HEK293T (cell line): ENCODE measurements around the gene MYL5.
A peak's percentile ranks its signal among the peaks of the same experiment; 100 is the strongest.

Source experiments
- CTCF ChIA-PET: fragments of 350-600 bp; formaldehyde crosslinking; extraction: SDS; loops from one replicate; lab custom pipeline; 2021; ENCODE audit warnings: antibody characterized with exemption, inconsistent platforms; lab: Yijun Ruan, JAX
- POLR2A ChIA-PET: fragments of 350-600 bp; formaldehyde crosslinking; extraction: SDS; loops from one replicate; lab custom pipeline; 2020; ENCODE audit warnings: antibody characterized with exemption, inconsistent platforms; lab: Yijun Ruan, JAX
- DNase-seq: peaks from one replicate; pipeline ENCODE4 v3.0.0; 2012; ENCODE audit warnings: mixed read lengths; ENCODE audit errors: extremely low spot score
- ARNT ChIP-seq: fragments of 450-650 bp; IDR thresholded peaks from 2 replicates; pipeline ENCODE4 v1.6.1; 2017; ENCODE audit warnings: mild to moderate bottlenecking
- BHLHE40 ChIP-seq: fragments of 450-650 bp; IDR thresholded peaks from 2 replicates; pipeline ENCODE4 v1.6.1; 2016; ENCODE audit warnings: mild to moderate bottlenecking, moderate library complexity, borderline replicate concordance
- CTBP1 ChIP-seq: fragments of 450-650 bp; IDR thresholded peaks from 2 replicates; pipeline ENCODE4 v1.6.1; 2016; ENCODE audit warnings: borderline replicate concordance
- ELF4 ChIP-seq: fragments of 450-650 bp; IDR thresholded peaks from 2 replicates; pipeline ENCODE4 v1.6.1; 2017; ENCODE audit warnings: antibody characterized with exemption
- FOXA1 ChIP-seq: fragments of 450-650 bp; IDR thresholded peaks from 2 replicates; pipeline ENCODE4 v1.6.1; 2016; ENCODE audit warnings: mild to moderate bottlenecking
- FOXK2 ChIP-seq: fragments of 450-650 bp; IDR thresholded peaks from 2 replicates; pipeline ENCODE4 v1.6.1; 2016; ENCODE audit warnings: mild to moderate bottlenecking
- FOXM1 ChIP-seq: fragments of 450-650 bp; IDR thresholded peaks from 2 replicates; pipeline ENCODE4 v1.6.1; 2017; ENCODE audit warnings: mild to moderate bottlenecking, borderline replicate concordance
- HDGF ChIP-seq: fragments of 450-650 bp; IDR thresholded peaks from 2 replicates; pipeline ENCODE4 v1.6.1; 2017; ENCODE audit warnings: antibody characterized with exemption, borderline replicate concordance
- L3MBTL2 ChIP-seq: fragments of 450-650 bp; conservative IDR thresholded peaks from 2 replicates; pipeline ENCODE4 v1.6.1; 2016; ENCODE audit warnings: mild to moderate bottlenecking
- LEF1 ChIP-seq: fragments of 450-650 bp; IDR thresholded peaks from 2 replicates; pipeline ENCODE4 v1.6.1; 2017; ENCODE audit warnings: mild to moderate bottlenecking, borderline replicate concordance
- NFRKB ChIP-seq: fragments of 450-650 bp; IDR thresholded peaks from 2 replicates; pipeline ENCODE4 v1.6.1; 2016; ENCODE audit warnings: mild to moderate bottlenecking, moderate library complexity
- SP1 ChIP-seq: fragments of 450-650 bp; IDR thresholded peaks from 2 replicates; pipeline ENCODE4 v1.6.1; 2017
- SUZ12 ChIP-seq: fragments of 450-650 bp; IDR thresholded peaks from 2 replicates; pipeline ENCODE4 v1.6.1; 2016; ENCODE audit warnings: mild to moderate bottlenecking
- TARDBP ChIP-seq: fragments of 450-650 bp; IDR thresholded peaks from 2 replicates; pipeline ENCODE4 v1.6.1; 2016
- ZNF384 ChIP-seq: fragments of 450-650 bp; IDR thresholded peaks from 2 replicates; pipeline ENCODE4 v1.6.1; 2016
- TF ChIP-seq, protein P1 (sequence below): fragments of 450-650 bp; IDR thresholded peaks from 2 replicates; pipeline ENCODE4 v1.6.1; 2016

MYL5 gene

DNA sequence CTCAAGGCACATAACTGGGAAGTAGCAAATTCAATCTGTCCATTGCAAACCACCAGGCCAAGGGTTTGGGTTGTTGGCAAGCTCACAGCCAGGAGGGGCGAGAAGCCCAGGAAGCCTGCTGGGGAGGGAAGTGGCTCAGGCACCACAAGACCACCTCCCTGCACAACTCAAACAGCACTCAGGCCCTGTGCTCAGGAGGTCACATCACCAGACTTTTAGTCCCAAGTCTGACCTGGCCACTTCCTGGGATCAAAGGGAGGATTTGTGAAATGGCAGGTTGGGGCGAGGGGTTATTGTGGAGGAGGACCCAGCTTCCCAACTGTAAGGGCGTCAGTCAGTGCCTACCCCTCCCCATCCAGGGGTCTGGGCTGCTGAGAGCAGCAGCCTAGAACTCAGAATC lies 2.6 kb upstream of the MYL5 start:
- ChIA-PET POLR2A (interaction anchor here (0.7 kb wide), 1 partner anchor 120 kb away, joined by 3 read pairs; no protein-coding TSS in a partner anchor), CTCF (no interaction called here)
- TF ChIP-seq ZNF384 (no peak), TARDBP (no peak)
- DNase-seq: no peak

DNA sequence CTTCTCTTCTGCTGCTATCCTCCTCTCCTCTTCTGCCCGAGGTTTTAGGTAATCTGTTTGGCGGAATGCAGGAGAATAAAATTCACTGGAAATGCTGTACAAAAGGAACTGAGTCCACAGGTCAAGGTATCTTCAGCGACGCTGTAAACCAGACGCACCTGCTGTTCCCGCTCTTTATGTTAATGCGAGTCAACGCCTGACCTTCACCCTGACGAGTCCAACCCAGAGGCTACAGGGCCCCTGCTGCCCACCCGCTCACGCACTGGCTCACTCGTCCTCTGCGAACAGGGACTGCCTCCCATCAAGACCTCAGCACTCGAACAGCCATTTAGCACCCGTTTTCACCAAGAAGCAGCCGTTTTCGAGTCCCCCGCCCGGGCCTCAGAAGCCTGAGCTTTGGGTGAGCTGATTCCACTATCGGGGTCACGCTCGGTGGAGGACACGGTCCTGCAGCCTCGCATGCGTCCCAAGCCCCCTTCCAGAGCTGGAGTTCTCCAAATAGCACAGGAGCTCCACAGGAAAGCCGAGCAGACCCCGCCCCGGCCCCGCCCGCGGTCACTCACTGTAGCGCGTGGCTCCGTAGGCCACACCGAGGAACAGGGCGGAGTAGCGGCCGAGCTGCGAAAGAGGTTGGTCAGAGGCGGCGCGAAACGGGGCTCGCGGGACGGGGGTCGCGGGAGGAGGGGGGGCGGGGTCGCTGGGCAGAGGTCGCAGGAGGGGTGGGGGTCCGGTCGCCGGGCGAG lies 822 bp upstream of the MYL5 start:
- peak; percentile 68 for TF ChIP-seq L3MBTL2
- TF ChIP-seq ELF4: no peak

DNA sequence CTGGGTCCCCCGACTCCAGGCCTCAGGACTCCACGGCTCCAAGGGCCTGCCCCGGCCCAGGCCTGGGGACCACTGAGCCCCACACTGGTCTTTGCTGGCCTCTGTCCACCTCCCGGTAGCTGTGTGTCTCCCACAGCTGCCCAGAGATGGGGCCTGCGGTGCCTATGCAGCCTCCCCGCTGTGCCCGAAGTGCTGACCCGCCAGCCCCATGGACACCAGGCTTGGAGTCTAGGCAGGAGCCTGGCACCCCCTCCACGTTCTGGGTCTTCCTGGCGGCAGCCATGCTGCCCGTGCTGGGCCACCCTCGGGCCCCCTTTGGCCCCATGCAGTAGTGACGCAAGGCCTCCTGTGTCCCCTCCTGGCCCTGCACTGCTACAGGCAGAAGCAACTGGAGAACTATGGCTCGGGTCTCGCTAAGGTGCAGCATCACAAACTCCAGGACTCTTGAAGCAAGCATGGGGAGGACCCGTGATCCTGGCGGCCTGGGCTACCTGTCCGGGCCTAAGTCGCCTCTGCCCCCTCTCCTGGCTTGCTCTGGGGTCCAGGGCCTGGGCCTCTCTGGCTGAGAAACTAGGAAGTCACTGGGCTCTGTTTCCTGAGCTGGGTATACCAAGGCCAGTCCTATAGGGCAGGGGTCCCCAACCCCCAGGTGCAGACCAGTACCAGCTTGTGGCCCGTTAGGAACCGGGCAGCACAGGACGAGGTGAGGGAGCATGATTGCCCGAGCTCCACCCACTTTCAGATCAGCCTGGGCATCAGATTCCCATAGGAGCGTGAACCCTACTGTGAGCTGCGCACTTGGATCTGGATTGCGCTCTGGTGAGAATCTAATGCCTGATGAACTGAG lies 917 bp downstream of the MYL5 start:
- no peak for DNase-seq
- TF ChIP-seq BHLHE40 (no peak), HDGF (0 out of 2 replicates have a peak, but pooled peaks have one; percentile 62), FOXA1 (no peak), L3MBTL2 (no peak), FOXM1 (no peak)
- ChIA-PET POLR2A (interaction anchor here (1.1 to 2.0 kb wide), 5 partner anchors 9 to 91 kb away, joined by 4 to 9 read pairs (median 4); no protein-coding TSS in a partner anchor), CTCF (interaction anchor here (1.0 kb wide), 1 partner anchor 9 kb away, joined by 5 read pairs; no protein-coding TSS in a partner anchor)

More for the DNA sequence above, 822 bp upstream of the MYL5 start:
- ChIA-PET POLR2A (interaction anchor here (0.8 to 2.0 kb wide), 6 partner anchors 11 to 270 kb away, joined by 3 to 7 read pairs (median 3); no protein-coding TSS in a partner anchor), CTCF (interaction anchor here (0.6 to 1.0 kb wide), 2 partner anchors 10 to 69 kb away, joined by 3 to 4 read pairs; no protein-coding TSS in a partner anchor)
- DNase-seq: peak; percentile 51

- no peak for DNase-seq
- CTCF ChIA-PET: interaction anchor here (1.0 kb wide), 1 partner anchor 8 kb away, joined by 5 read pairs; no protein-coding TSS in a partner anchor
- TF ChIP-seq TARDBP: no peak
- TF ChIP-seq SP1: no peak
- TF ChIP-seq ELF4: no peak
- no peak for TF ChIP-seq HDGF
- no peak for TF ChIP-seq CTBP1
- TF ChIP-seq ZNF384: no peak
- TF ChIP-seq NFRKB: no peak
- no peak for TF ChIP-seq FOXA1
- no peak for TF ChIP-seq LEF1
- TF ChIP-seq FOXM1: no peak
- no peak for TF ChIP-seq BHLHE40
- no peak for TF ChIP-seq ARNT
- no peak for TF ChIP-seq SUZ12
- POLR2A ChIA-PET: interaction anchor here (1.2 to 2.0 kb wide), 3 partner anchors 10 to 73 kb away, joined by 4 to 9 read pairs (median 4); no protein-coding TSS in a partner anchor
These were observed 1.9 kb downstream of the MYL5 start for GRCh38 chr4:675980-676870.

DNA sequence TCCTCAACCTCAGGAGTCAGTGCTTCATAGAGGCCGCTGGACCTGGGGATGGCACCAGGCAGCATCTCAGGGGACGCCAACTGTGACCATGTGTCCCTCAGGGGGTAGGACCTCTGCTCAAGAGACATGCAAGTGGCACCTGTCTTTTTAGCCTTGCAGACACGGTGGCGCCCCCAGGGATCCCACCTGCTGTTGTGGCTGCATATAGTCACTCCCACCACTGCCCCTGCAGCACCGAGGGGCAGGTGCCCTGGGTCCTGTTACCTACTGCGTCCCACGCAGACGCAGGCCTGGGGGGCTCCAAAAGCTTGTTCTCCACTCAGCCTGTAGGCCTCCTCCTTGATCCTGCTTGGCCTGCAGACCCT lies 2.5 kb downstream of the MYL5 start:
- no peak for TF ChIP-seq ARNT
- DNase-seq: no peak
- POLR2A ChIA-PET: interaction anchor here (1.5 kb wide), 1 partner anchor 10 kb away, joined by 4 read pairs; no protein-coding TSS in a partner anchor

GRCh38 chr4:677431-678293 lies 3.3 kb downstream of the MYL5 start:
- no peak for DNase-seq
- no peak for TF ChIP-seq SUZ12
- TF ChIP-seq FOXM1: no peak
- no peak for TF ChIP-seq BHLHE40
- TF ChIP-seq ARNT: no peak
- TF ChIP-seq TARDBP: peak; percentile 38; the same call in 1 of the 2 replicates
- CTCF ChIA-PET: no interaction called here
- POLR2A ChIA-PET: interaction anchor here (0.6 to 1.5 kb wide), 2 partner anchors 11 to 204 kb away, joined by 3 to 4 read pairs; no protein-coding TSS in a partner anchor

More for the DNA sequence above, 2.5 kb downstream of the MYL5 start:
- CTCF ChIA-PET: no interaction called here

DNA sequence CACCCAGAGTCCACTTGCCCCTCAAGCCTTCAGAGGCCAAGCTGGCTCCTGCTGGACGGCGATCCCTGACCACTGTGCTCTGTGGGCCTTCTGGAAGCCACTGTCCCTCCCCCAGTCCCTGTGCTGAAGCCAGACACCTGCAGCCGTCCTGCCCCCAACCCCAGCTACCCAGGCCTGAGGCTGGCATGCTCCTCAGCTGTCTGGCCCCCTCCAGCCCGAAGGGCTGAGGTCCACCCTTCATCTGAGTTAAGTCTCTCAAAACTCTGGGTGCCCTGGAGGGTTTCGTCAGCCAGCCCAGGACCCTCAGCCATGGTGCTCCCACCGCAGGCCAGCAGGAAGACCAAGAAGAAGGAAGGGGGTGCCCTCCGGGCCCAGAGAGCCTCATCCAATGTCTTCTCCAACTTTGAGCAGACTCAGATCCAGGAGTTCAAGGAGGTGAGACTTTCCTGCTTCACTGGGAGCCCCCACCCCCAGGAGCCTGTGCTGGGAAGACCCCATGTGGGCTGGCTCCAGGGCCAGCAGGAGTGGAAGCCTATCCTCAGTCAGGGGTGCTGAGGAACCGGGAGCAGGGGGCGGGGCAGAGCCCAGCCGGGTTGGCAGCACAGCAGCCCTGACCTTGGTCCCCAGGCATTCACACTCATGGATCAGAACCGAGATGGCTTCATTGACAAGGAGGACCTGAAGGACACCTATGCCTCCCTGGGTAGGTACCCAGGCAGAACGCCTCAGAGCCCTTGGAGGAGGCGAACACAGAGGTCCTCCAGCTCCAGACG lies 4.2 kb downstream of the MYL5 start:
- ChIA-PET POLR2A (no interaction called here), CTCF (no interaction called here)
- DNase-seq: no peak
- TF ChIP-seq CTBP1 (no peak), HDGF (no peak), SUZ12 (no peak), ARNT (no peak), FOXK2 (no peak), FOXA1 (no peak), SP1 (no peak), TARDBP (no peak), FOXM1 (no peak), NFRKB (no peak), BHLHE40 (no peak), LEF1 (no peak), ELF4 (no peak), ZNF384 (no peak), L3MBTL2 (no peak)
- TF ChIP-seq, protein P1, sequence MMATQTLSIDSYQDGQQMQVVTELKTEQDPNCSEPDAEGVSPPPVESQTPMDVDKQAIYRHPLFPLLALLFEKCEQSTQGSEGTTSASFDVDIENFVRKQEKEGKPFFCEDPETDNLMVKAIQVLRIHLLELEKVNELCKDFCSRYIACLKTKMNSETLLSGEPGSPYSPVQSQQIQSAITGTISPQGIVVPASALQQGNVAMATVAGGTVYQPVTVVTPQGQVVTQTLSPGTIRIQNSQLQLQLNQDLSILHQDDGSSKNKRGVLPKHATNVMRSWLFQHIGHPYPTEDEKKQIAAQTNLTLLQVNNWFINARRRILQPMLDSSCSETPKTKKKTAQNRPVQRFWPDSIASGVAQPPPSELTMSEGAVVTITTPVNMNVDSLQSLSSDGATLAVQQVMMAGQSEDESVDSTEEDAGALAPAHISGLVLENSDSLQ: no peak
